ENCODE results near the gene CCDC51. TPM values are rescaled to one million over a fixed set of nuclear protein-coding genes. Genes with fewer than 3 reads are reported as not detected.

Gene CCDC51
- total and polyA plus RNA-seq, 2 of the 13 experiments (the other 11 are each of a cell fraction or from before 2014, with no cell fraction given), result 18.1 to 29.4 TPM

GRCh38 chr3:48446425-48447193 lies 6.7 kb upstream of the CCDC51 start, which contains the start of gene ATRIP (continued):
- 0 out of 2 replicates have a peak, but pooled peaks have one; percentile 25 for TF ChIP-seq ZNF552 (CRISPR knock-in tag; IDR thresholded peaks at IDR 0.05; ENCODE audit: borderline replicate concordance)
- peak; percentile 91 for TF ChIP-seq TAF1 (CRISPR knock-in tag; IDR thresholded peaks at IDR 0.05)
- TF ChIP-seq HOXA3 (CRISPR knock-in tag; IDR thresholded peaks at IDR 0.05), result peak; percentile 94
- TF ChIP-seq TFDP1 (CRISPR knock-in tag; IDR thresholded peaks at IDR 0.05; ENCODE audit: borderline replicate concordance), result peak; percentile 89; the same call in 1 of the 2 replicates
- TF ChIP-seq ZBTB20 (CRISPR knock-in tag; IDR thresholded peaks at IDR 0.05; ENCODE audit: borderline replicate concordance, low read depth), result no peak; the same call in none of the 2 replicates
- TF ChIP-seq MZF1 (CRISPR knock-in tag; IDR thresholded peaks at IDR 0.05; ENCODE audit: borderline replicate concordance), result no peak
- 0 out of 2 replicates have a peak, but pooled peaks have one; percentile 20 for TF ChIP-seq SMAD3 (CRISPR knock-in tag; IDR thresholded peaks at IDR 0.05)
- peak; percentile 89; the same call in 1 of the 2 replicates for TF ChIP-seq ARNT2 (CRISPR knock-in tag; IDR thresholded peaks at IDR 0.05; ENCODE audit: low read depth)
- TF ChIP-seq ZBTB38 (CRISPR knock-in tag; IDR thresholded peaks at IDR 0.05), result peak; percentile 73; the same call in 1 of the 2 replicates
- TF ChIP-seq ZNF7 (CRISPR knock-in tag; IDR thresholded peaks at IDR 0.05), result no peak
- peak; percentile 98 for TF ChIP-seq SAP130 (CRISPR knock-in tag; IDR thresholded peaks at IDR 0.05; ENCODE audit: low read depth)
- no peak for TF ChIP-seq RBAK (CRISPR knock-in tag; IDR thresholded peaks at IDR 0.05)
- no peak for TF ChIP-seq ZSCAN25 (CRISPR knock-in tag; IDR thresholded peaks at IDR 0.05)
- no peak for TF ChIP-seq HOXA7 (CRISPR knock-in tag; IDR thresholded peaks at IDR 0.05)
- TF ChIP-seq PAWR (CRISPR knock-in tag; IDR thresholded peaks at IDR 0.05; ENCODE audit: borderline replicate concordance), result no peak
- TF ChIP-seq ISX (CRISPR knock-in tag; conservative IDR thresholded peaks at IDR 0.05), result peak; percentile 49; the same call in 1 of the 2 replicates
- peak; percentile 68 for TF ChIP-seq HCFC1 (IDR thresholded peaks at IDR 0.05; ENCODE audit: low read depth, low read length)
- TF ChIP-seq ZNF318 (CRISPR knock-in tag; IDR thresholded peaks at IDR 0.05), result no peak; the same call in 1 of the 2 replicates
- peak; percentile 88; the same call in 1 of the 2 replicates for TF ChIP-seq KAT7 (CRISPR knock-in tag; IDR thresholded peaks at IDR 0.05; ENCODE audit: borderline replicate concordance)
- no peak for TF ChIP-seq NR1H2 (CRISPR knock-in tag; IDR thresholded peaks at IDR 0.05; ENCODE audit: borderline replicate concordance, low read depth)
- no peak for TF ChIP-seq ZNF136 (CRISPR knock-in tag; IDR thresholded peaks at IDR 0.05; ENCODE audit: low read depth)

Data from HepG2 (cell line).